MCF 10A (cell line): Measurements from ENCODE around the gene SLC23A1. TPM values are rescaled to one million over a fixed set of nuclear protein-coding genes. Genes with fewer than 3 reads are reported as not detected.
"Not testable (repeated sequence)": the region's sequence is repeated elsewhere in the genome, so short reads cannot be mapped to it uniquely, and the experiment has no call there.

Source experiments
- BruUV-seq: library from RNA; stranded (reverse); fragments of 400-500 nt; replicated peaks from 2 replicates; lab custom pipeline; 2021; lab: Mats Ljungman, UMichigan
- CTCF ChIA-PET: fragments of 300-600 bp; sonication (Branson Sonifier 250); formaldehyde crosslinking; extraction: SDS; loops from one replicate; lab custom pipeline; 2021; ENCODE audit warnings: antibody characterized with exemption, inconsistent platforms; lab: Yijun Ruan, JAX
- POLR2A ChIA-PET: fragments of 300-600, 350-650 bp; sonication (Branson Sonifier 250); formaldehyde crosslinking; extraction: SDS; loops from one replicate; lab custom pipeline; 2020; ENCODE audit warnings: antibody characterized with exemption, inconsistent platforms; lab: Yijun Ruan, JAX
- DNase-seq: peaks from one replicate; pipeline ENCODE4 v3.0.0-alpha.2; 2018; ENCODE audit not compliant: unreplicated experiment
- H3K27ac Mint-ChIP-seq: one replicate; pipeline ENCODE4 v1.8.0; 2022; ENCODE audit warnings: mild to moderate bottlenecking, low read depth, mixed read lengths; ENCODE audit not compliant: unreplicated experiment
- H3K27me3 Mint-ChIP-seq: one replicate; pipeline ENCODE4 v1.8.0; 2022; ENCODE audit warnings: mixed read lengths; ENCODE audit not compliant: insufficient read depth, unreplicated experiment
- H3K36me3 Mint-ChIP-seq: one replicate; pipeline ENCODE4 v1.8.0; 2022; ENCODE audit warnings: mild to moderate bottlenecking, moderate library complexity, mixed read lengths; ENCODE audit not compliant: insufficient read depth, unreplicated experiment
- H3K4me1 Mint-ChIP-seq: one replicate; pipeline ENCODE4 v1.8.0; 2022; ENCODE audit warnings: mixed read lengths; ENCODE audit not compliant: insufficient read depth, unreplicated experiment
- H3K4me3 Mint-ChIP-seq: one replicate; pipeline ENCODE4 v1.8.0; 2022; ENCODE audit warnings: mild to moderate bottlenecking, moderate library complexity, mixed read lengths; ENCODE audit not compliant: unreplicated experiment
- H3K9me3 Mint-ChIP-seq: one replicate; pipeline ENCODE4 v1.8.0; 2022; ENCODE audit warnings: mixed read lengths; ENCODE audit not compliant: unreplicated experiment
- CTCF ChIP-seq: fragments of 200-600 bp; IDR thresholded peaks from one replicate; pipeline ENCODE4 v1.8.0; 2022; ENCODE audit warnings: antibody characterized with exemption, mild to moderate bottlenecking; ENCODE audit not compliant: unreplicated experiment
- intact Hi-C: fragments of 100-400 bp; cut with micrococcal nuclease; formaldehyde crosslinking; loops from 2 replicates; pipeline ENCODE4 v1.14.1; 2022
- total RNA-seq: library from RNA; stranded (reverse); gene quantifications from 2 replicates; pipeline ENCODE4 v1.2.3, GENCODE V29; 2022

SLC23A1 gene
- total RNA-seq, 1 experiment from 2014 or later, result not detected

- Mint-ChIP-seq H3K4me1 (no peaks in the 10 kb centered on the region), H3K4me3 (no peak overlapping the region), H3K9me3 (no peaks in the 10 kb centered on the region), H3K36me3 (peaks cover 6% of the 10 kb centered on the region), H3K27me3 (no peaks in the 10 kb centered on the region), H3K27ac (no peak overlapping the region)
- no peak for DNase-seq
- intact Hi-C loops, result no loop called here
- no peak for TF ChIP-seq CTCF
- BruUV-seq, result no TSS peak
- ChIA-PET POLR2A (interaction anchor here (3.4 kb wide), 1 partner anchor 9 kb away, joined by 16 read pairs; the partner anchor contains the start of gene SPATA24), CTCF (interaction anchor here (0.5 to 11.5 kb wide), 3 partner anchors 9 to 107 kb away, joined by 3 to 111 read pairs (median 5); no protein-coding TSS in a partner anchor)
Measured at GRCh38 chr5:139413153-139413552, 30.1 kb upstream of the SLC23A1 start.

GRCh38 chr5:139410993-139411828 lies 28.1 kb upstream of the SLC23A1 start:
- ChIA-PET POLR2A (interaction anchor here (2.1 kb wide), 1 partner anchor 11 kb away, joined by 10 read pairs; no protein-coding TSS in a partner anchor), CTCF (interaction anchor here (0.6 to 11.5 kb wide), 8 partner anchors 9 to 453 kb away, joined by 3 to 111 read pairs (median 4); no protein-coding TSS in a partner anchor)
- Mint-ChIP-seq H3K27me3 (no peaks in the 10 kb centered on the region), H3K27ac (no peak overlapping the region), H3K36me3 (no peaks in the 10 kb centered on the region), H3K4me3 (no peak overlapping the region), H3K4me1 (no peaks in the 10 kb centered on the region), H3K9me3 (no peaks in the 10 kb centered on the region)
- TF ChIP-seq CTCF, result no peak
- intact Hi-C loops, result no loop called here
- DNase-seq, result no peak
- BruUV-seq, result no TSS peak

GRCh38 chr5:139410121-139410992 lies 27.3 kb upstream of the SLC23A1 start:
- no peak for DNase-seq
- ChIA-PET CTCF (interaction anchor here (0.5 to 11.5 kb wide), 11 partner anchors 8 to 463 kb away, joined by 3 to 111 read pairs (median 4); no protein-coding TSS in a partner anchor), POLR2A (interaction anchor here (2.1 kb wide), 1 partner anchor 12 kb away, joined by 10 read pairs; no protein-coding TSS in a partner anchor)
- H3K27ac Mint-ChIP-seq, result no peak overlapping the region
- no peak for TF ChIP-seq CTCF
- no peaks in the 10 kb centered on the region for H3K36me3 Mint-ChIP-seq
- no peaks in the 10 kb centered on the region for H3K4me1 Mint-ChIP-seq
- BruUV-seq, result no TSS peak
- intact Hi-C loops, result no loop called here
- no peak overlapping the region for H3K4me3 Mint-ChIP-seq
- no peaks in the 10 kb centered on the region for H3K9me3 Mint-ChIP-seq
- no peaks in the 10 kb centered on the region for H3K27me3 Mint-ChIP-seq

GRCh38 chr5:139409116-139409515 lies 26.0 kb upstream of the SLC23A1 start:
- H3K9me3 Mint-ChIP-seq, H3K4me3 Mint-ChIP-seq, BruUV-seq, DNase-seq, H3K27me3 Mint-ChIP-seq, H3K4me1 Mint-ChIP-seq, intact Hi-C loops, H3K36me3 Mint-ChIP-seq, H3K27ac Mint-ChIP-seq: not testable (repeated sequence)
- ChIA-PET POLR2A (interaction anchor here (0.8 to 2.1 kb wide), 2 partner anchors 13 to 115 kb away, joined by 3 to 10 read pairs; no protein-coding TSS in a partner anchor), CTCF (interaction anchor here (0.6 to 11.5 kb wide), 5 partner anchors 13 to 120 kb away, joined by 3 to 111 read pairs (median 7); no protein-coding TSS in a partner anchor)
